Immature natural killer cell (primary cell): Measurements from ENCODE around the gene SSU72. TPM values are rescaled to one million over a fixed set of nuclear protein-coding genes. Genes with fewer than 3 reads are reported as not detected.

Experiments
- DNase-seq, 3 donors: peaks; one replicate each; pipeline ENCODE4 v3.0.0; 2022; ENCODE audit warnings: mixed read lengths in 1 of 3
- H3K27ac Mint-ChIP-seq, 6 donors: one replicate each; pipeline ENCODE4 v1.8.0; 2020; ENCODE audit warnings: mixed read lengths in 6 of 6, mild to moderate bottlenecking in 5 of 6, inconsistent platforms in 4 of 6, moderate library complexity in 3 of 6
- H3K27me3 Mint-ChIP-seq, 3 donors: one replicate each; pipeline ENCODE4 v1.8.0; 2020 to 2021; ENCODE audit warnings: low read depth in 3 of 3, mild to moderate bottlenecking in 3 of 3, mixed read lengths in 3 of 3, moderate library complexity in 3 of 3, inconsistent platforms in 1 of 3
- H3K36me3 Mint-ChIP-seq, 3 donors: one replicate each; pipeline ENCODE4 v1.8.0; 2020; ENCODE audit warnings: mixed read lengths in 3 of 3, inconsistent platforms in 2 of 3, mild to moderate bottlenecking in 2 of 3
- H3K4me1 Mint-ChIP-seq, 2 donors: one replicate each; pipeline ENCODE4 v1.8.0; 2020; ENCODE audit warnings: inconsistent platforms in 2 of 2, mild to moderate bottlenecking in 2 of 2, mixed read lengths in 2 of 2, moderate library complexity in 1 of 2
- H3K4me3 Mint-ChIP-seq, 5 donors: one replicate each; pipeline ENCODE4 v1.8.0; 2020; ENCODE audit warnings: mild to moderate bottlenecking in 5 of 5, mixed read lengths in 5 of 5, inconsistent platforms in 3 of 5, moderate library complexity in 3 of 5
- H3K9me3 Mint-ChIP-seq, 6 donors: one replicate each; pipeline ENCODE4 v1.8.0; 2020; ENCODE audit warnings: mild to moderate bottlenecking in 6 of 6, mixed read lengths in 6 of 6, inconsistent platforms in 4 of 6, moderate library complexity in 3 of 6
- polyA plus RNA-seq, 3 donors: library from polyadenylated mRNA; unstranded; fragments of 300-500 nt; fragmentation: Illumina TruSeq; gene quantifications; one replicate each; pipeline ENCODE4 v1.2.3, GENCODE V29; 2021

The SSU72 gene
- polyA plus RNA-seq, 3 donors from 2014 or later, result 159 to 241 (median 160) TPM

DNA sequence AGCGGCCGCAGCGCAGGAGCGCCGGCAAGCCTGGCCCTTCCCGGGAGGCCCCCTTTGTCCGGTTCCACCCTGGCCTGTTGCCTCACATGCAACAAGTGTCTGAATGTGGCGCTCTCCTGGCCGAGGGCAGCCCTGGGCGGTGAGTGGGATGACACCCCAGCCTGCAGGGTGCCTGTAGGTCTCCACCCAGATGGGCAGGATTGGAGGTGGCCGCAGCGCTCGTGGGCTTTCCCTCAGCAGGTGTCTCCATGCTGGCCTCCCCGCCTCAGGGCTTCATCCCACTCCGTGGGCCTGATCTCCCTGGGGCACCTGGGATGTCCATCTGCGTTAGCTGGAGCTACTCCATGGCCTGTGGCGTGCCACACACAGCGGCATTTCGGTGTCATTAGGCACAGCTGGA, 42.2 kb upstream of the SSU72 start:
- no peaks in the 10 kb centered on the region for H3K9me3 Mint-ChIP-seq
- peaks cover 0 to 4% (median 0%) of the 10 kb centered on the region in 3 donors for H3K36me3 Mint-ChIP-seq
- H3K27ac Mint-ChIP-seq, result peak overlapping the region in 5 of 6 donors; percentile 61 to 81 (median 71)
- peak overlapping the region; percentile 71 to 82 (median 80) for H3K4me3 Mint-ChIP-seq
- peaks cover 30 to 36% of the 10 kb centered on the region in 2 donors for H3K4me1 Mint-ChIP-seq
- peaks cover 13 to 31% (median 18%) of the 10 kb centered on the region in 3 donors for H3K27me3 Mint-ChIP-seq
- DNase-seq, result no peak

DNA sequence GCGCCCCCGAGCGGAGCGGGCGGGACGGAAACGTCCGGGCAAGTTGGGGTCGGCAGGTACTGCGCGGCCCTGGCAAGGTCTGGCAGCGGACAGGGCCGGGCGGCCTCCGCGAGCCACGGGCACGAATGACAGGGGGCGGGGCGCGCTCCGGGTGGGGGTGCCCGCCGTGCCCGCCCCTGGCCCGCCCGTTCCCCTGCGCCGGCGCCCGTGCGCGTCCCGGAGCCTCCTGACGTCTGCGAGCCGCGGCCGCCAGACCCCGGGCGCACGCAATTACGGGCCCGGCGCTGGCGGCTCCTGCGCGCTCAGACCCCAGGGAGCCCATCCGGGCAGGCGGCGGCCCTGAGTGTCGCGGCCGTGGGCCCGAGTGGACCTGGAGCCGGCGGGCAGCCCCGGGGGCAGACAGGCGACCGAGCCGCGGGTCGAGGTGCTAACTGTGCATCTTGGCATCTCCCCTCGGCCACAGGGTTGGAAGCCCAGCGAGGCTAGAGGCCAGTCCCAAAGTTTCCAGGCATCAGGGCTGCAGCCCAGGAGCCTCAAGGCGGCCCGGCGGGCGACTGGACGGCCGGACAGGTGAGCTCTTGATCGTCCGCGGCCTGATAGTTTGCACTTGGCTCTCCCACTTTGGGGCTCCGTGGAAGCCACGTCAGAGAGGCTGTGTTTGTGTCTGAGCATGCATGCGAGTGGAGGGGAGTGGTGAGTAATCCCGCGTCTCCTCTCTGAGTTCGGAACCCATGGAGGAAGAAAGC, 41.6 kb upstream of the SSU72 start:
- H3K9me3 Mint-ChIP-seq, result no peaks in the 10 kb centered on the region
- H3K4me1 Mint-ChIP-seq, result peaks cover 30 to 36% of the 10 kb centered on the region in 2 donors
- H3K27me3 Mint-ChIP-seq, result peaks cover 13 to 31% (median 18%) of the 10 kb centered on the region in 3 donors
- peaks cover 0 to 4% (median 0%) of the 10 kb centered on the region in 3 donors for H3K36me3 Mint-ChIP-seq
- peak overlapping the region; percentile 71 to 82 (median 80) for H3K4me3 Mint-ChIP-seq
- peak; percentile 48 to 60 (median 58) for DNase-seq
- peak overlapping the region in 3 of 6 donors; percentile 71 to 88 (median 81) for H3K27ac Mint-ChIP-seq

DNA sequence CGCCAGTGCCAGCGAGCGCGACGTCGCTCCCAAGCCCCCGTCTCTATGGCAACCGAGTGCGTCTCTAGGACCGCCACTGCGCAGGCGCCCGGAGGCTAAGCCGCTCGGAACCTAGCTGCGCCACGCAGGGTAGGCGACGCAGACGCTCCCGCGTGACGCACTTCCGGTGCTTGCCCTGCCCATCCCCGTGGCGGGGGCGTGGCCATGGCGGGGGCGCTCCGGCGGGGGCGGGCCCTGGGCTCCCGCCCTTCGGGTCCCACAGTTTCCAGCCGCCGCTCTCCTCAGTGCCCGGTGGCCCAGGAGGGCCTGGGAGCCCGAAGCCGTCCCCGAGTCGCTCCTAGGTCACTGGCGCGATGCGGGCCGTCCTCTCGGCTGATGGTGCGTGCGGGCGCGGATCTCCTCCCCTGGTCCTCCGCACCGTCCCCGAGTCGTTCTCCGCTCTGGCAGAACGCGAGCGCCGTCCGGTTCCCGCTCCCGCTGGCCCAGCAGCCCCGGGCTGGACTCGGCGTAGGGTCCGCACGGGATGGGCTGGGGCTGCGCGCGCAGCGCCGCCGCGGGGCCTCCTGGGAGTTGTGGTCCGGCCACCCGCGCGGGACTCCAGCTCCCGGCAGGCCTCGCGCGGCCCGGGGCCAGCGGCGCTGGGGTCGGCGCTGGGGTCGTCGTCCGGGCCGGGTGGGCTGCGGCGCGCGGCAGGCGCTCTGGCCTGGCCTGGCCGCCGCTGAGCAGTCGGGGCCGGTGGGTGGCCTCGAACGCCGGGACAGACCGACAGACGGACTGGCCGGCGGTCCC, 40.8 kb upstream of the SSU72 start, which contains the start of gene MIB2:
MIB2 (plus strand) TSS at position 245 of the 789 bp plus-strand sequence. CDS start 7,953 bp downstream, outside the sequence.
- peaks cover 30 to 36% of the 10 kb centered on the region in 2 donors for H3K4me1 Mint-ChIP-seq
- peak within 1 kb of the TSS; percentile 86 to 95 (median 90) for H3K27ac Mint-ChIP-seq
- H3K4me3 Mint-ChIP-seq, result peak within 1 kb of the TSS; percentile 89 to 93 (median 93)

DNA sequence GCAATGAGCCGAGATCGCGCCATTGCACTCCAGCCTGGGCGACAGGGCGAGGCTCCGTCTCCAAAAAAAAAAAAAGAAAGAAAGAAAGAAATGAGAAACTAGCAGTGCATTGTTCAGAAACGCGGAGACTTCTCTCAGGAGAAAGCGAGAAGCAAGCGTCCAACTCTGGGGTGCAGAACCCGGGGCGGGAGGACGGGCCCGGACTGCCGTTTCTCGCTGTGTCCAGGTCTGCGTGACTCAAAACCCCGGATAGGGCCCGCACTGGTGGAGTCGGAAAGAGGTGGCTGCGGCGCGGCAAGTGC, 40.2 kb upstream of the SSU72 start:
- Mint-ChIP-seq H3K4me3 (peak overlapping the region; percentile 89 to 93 (median 93)), H3K36me3 (peaks cover 0 to 4% (median 0%) of the 10 kb centered on the region in 3 donors), H3K27me3 (peaks cover 13 to 26% (median 18%) of the 10 kb centered on the region in 3 donors), H3K27ac (peak overlapping the region; percentile 86 to 95 (median 90)), H3K4me1 (peaks cover 30 to 32% of the 10 kb centered on the region in 2 donors), H3K9me3 (no peaks in the 10 kb centered on the region)
- no peak for DNase-seq

More for the DNA sequence above, 40.8 kb upstream of the SSU72 start, which contains the start of gene MIB2:
- no peaks in the 10 kb centered on the region for H3K9me3 Mint-ChIP-seq
- H3K27me3 Mint-ChIP-seq, result peaks cover 13 to 29% (median 18%) of the 10 kb centered on the region in 3 donors
- DNase-seq, result peak; percentile 99
- H3K36me3 Mint-ChIP-seq, result peaks cover 0 to 4% (median 0%) of the 10 kb centered on the region in 3 donors

- peak in 2 of 3 donors; percentile 24 to 31 for DNase-seq
- Mint-ChIP-seq H3K36me3 (peaks cover 0 to 4% (median 0%) of the 10 kb centered on the region in 3 donors), H3K4me3 (peak overlapping the region; percentile 89 to 93 (median 93)), H3K27me3 (peaks cover 13 to 26% (median 18%) of the 10 kb centered on the region in 3 donors), H3K4me1 (peaks cover 30 to 32% of the 10 kb centered on the region in 2 donors), H3K9me3 (no peaks in the 10 kb centered on the region), H3K27ac (peak overlapping the region; percentile 86 to 95 (median 90))
These were observed 39.7 kb upstream of the SSU72 start for GRCh38 chr1:1614204-1614953.

GRCh38 chr1:1613509-1614082, 38.9 kb upstream of the SSU72 start:
- H3K27ac Mint-ChIP-seq, result peak overlapping the region; percentile 56 to 95 (median 85)
- DNase-seq, result no peak
- peaks cover 13 to 26% (median 18%) of the 10 kb centered on the region in 3 donors for H3K27me3 Mint-ChIP-seq
- H3K4me3 Mint-ChIP-seq, result peak overlapping the region; percentile 89 to 93 (median 93)
- peaks cover 30 to 32% of the 10 kb centered on the region in 2 donors for H3K4me1 Mint-ChIP-seq
- peaks cover 0 to 4% (median 0%) of the 10 kb centered on the region in 3 donors for H3K36me3 Mint-ChIP-seq
- H3K9me3 Mint-ChIP-seq, result no peaks in the 10 kb centered on the region

- Mint-ChIP-seq H3K4me1 (peaks cover 22 to 24% of the 10 kb centered on the region in 2 donors), H3K9me3 (no peaks in the 10 kb centered on the region), H3K27ac (peak overlapping the region in 2 of 6 donors; percentile 3 to 41), H3K27me3 (peaks cover 11 to 24% (median 11%) of the 10 kb centered on the region in 3 donors), H3K4me3 (peak overlapping the region in 1 of 5 donors; percentile 25), H3K36me3 (peaks cover 0 to 4% (median 0%) of the 10 kb centered on the region in 3 donors)
- DNase-seq, result no peak
These were observed 37.4 kb upstream of the SSU72 start for GRCh38 chr1:1612104-1612400.

- Mint-ChIP-seq H3K27ac (no peak overlapping the region), H3K9me3 (no peaks in the 10 kb centered on the region), H3K36me3 (peaks cover 0 to 4% (median 0%) of the 10 kb centered on the region in 3 donors), H3K27me3 (peaks cover 6 to 17% (median 10%) of the 10 kb centered on the region in 3 donors), H3K4me3 (no peak overlapping the region), H3K4me1 (peaks cover 19 to 23% of the 10 kb centered on the region in 2 donors)
- no peak for DNase-seq
These were observed 36.1 kb upstream of the SSU72 start for GRCh38 chr1:1610796-1611195.

DNA sequence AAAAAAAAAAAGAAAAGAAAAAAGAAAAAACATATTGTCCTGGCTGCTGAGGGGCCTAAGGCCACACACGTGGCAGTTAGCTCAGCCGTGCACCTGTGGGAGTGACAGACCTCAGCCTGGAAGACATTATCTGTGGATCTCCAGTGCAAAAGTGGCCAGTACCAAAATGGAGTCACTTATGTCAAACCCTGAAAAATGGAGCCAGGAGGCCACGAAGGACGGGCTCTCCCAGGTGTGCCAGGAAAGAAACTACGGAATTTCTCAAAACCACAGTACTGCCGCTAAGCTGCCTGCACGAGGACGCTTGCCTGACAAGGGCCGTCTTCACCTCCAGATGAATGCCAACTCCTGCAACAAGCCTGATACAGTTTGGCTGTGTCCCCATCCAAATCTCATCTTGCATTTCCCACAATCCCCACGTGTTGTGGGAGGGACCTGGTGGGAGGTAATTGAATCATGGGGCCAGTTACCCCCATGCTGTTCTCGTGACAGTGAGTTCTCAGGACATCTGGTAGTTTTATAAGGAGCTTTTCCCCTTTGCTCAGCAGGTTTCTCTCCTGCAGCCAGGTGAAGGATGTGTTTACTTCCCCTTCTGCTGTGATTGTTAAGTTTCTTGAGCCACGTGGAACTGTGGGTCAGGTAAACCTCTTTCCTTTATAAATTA, 35.3 kb upstream of the SSU72 start:
- H3K36me3 Mint-ChIP-seq, result peaks cover 0 to 4% (median 0%) of the 10 kb centered on the region in 3 donors
- H3K27ac Mint-ChIP-seq, result peak overlapping the region in 1 of 6 donors; percentile 10
- H3K4me1 Mint-ChIP-seq, result peaks cover 17 to 21% of the 10 kb centered on the region in 2 donors
- H3K27me3 Mint-ChIP-seq, result peaks cover 1 to 11% (median 8%) of the 10 kb centered on the region in 3 donors
- no peak for DNase-seq
- no peak overlapping the region for H3K4me3 Mint-ChIP-seq
- H3K9me3 Mint-ChIP-seq, result no peaks in the 10 kb centered on the region

DNA sequence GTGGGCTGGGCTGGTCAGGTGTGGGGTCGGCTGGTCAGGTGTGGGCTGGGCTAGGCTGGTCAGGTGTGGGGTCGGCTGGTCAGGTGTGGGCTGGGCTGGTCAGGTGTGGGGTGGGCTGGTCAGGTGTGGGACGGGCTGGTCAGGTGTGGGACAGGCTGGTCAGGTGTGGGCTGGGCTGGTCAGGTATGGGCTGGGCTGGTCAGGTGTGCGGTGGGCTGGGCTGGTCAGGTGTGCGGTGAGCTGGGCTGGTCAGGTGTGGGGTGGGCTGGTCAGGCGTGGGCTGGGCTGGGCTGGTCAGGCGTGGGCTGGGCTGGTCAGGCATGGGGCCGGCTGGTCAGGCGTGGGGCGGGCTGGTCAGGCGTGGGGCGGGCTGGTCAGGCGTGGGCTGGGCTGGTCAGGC, 31.6 kb upstream of the SSU72 start:
- Mint-ChIP-seq H3K27ac (no peak overlapping the region), H3K4me3 (no peak overlapping the region)
- no peak for DNase-seq

DNA sequence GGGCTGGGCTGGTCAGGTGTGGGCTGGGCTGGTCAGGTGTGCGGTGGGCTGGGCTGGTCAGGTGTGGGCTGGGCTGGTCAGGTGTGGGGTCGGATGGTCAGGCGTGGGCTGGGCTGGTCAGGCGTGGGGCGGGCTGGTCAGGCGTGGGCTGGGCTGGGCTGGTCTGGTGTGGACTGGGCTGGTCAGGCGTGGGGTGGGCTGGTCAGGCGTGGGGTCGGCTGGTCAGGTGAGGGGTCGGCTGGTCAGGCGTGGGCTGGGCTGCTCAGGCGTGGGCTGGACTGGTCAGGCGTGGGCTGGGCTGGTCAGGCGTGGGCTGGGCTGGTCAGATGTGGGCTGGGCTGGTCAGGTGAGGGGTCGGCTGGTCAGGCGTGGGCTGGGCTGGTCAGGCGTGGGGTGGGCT, 31.1 kb upstream of the SSU72 start:
- DNase-seq, result no peak
- no peak overlapping the region for H3K4me3 Mint-ChIP-seq
- no peak overlapping the region for H3K27ac Mint-ChIP-seq
- no peaks in the 10 kb centered on the region for H3K4me1 Mint-ChIP-seq
- no peaks in the 10 kb centered on the region for H3K9me3 Mint-ChIP-seq
- H3K36me3 Mint-ChIP-seq, result no peaks in the 10 kb centered on the region
- peaks cover 0 to 4% (median 2%) of the 10 kb centered on the region in 3 donors for H3K27me3 Mint-ChIP-seq

More for the DNA sequence above, 31.6 kb upstream of the SSU72 start:
- no peaks in the 10 kb centered on the region for H3K4me1 Mint-ChIP-seq
- no peaks in the 10 kb centered on the region for H3K36me3 Mint-ChIP-seq
- no peaks in the 10 kb centered on the region for H3K9me3 Mint-ChIP-seq
- H3K27me3 Mint-ChIP-seq, result peaks cover 0 to 4% (median 2%) of the 10 kb centered on the region in 3 donors

GRCh38 chr1:1605034-1605591, 30.4 kb upstream of the SSU72 start:
- Mint-ChIP-seq H3K36me3 (no peaks in the 10 kb centered on the region), H3K27me3 (peaks cover 0 to 4% (median 2%) of the 10 kb centered on the region in 3 donors), H3K4me1 (no peaks in the 10 kb centered on the region), H3K4me3 (no peak overlapping the region), H3K9me3 (no peaks in the 10 kb centered on the region), H3K27ac (no peak overlapping the region)
- DNase-seq, result no peak
